K562 (cell line): Measurements from ENCODE around the gene ODF2. TPM values are rescaled to one million over a fixed set of nuclear protein-coding genes. Genes with fewer than 3 reads are reported as not detected.

Experiments used
- BCL6 ChIP-seq: fragments of 250-450 bp; sonication (Bioruptor Pico); IDR thresholded peaks from 2 replicates; pipeline ENCODE4 v1.4.0; 2020
- EHMT2 ChIP-seq: fragments of 450-650 bp; IDR thresholded peaks from 2 replicates; pipeline ENCODE4 v1.6.1; 2018; ENCODE audit warnings: antibody characterized with exemption
- FUS ChIP-seq: fragments of 200-400 bp; formaldehyde crosslinking; optimal IDR thresholded peaks from 2 replicates; pipeline ENCODE3; 2017; ENCODE audit warnings: low read depth, low read length
- KAT2B ChIP-seq: IDR thresholded peaks from one replicate; pipeline ENCODE4 v1.6.1; 2012; ENCODE audit warnings: low read depth, mild to moderate bottlenecking, control low read depth, inconsistent platforms, low read length, moderate library complexity
- NFRKB ChIP-seq: fragments of 450-650 bp; IDR thresholded peaks from 2 replicates; pipeline ENCODE4 v1.6.1; 2016; ENCODE audit warnings: low read depth
- RBBP5 ChIP-seq: fragments of 200-600 bp; sonication (generic); IDR thresholded peaks from 2 replicates; pipeline ENCODE4 v1.6.1; 2012; ENCODE audit warnings: borderline replicate concordance, mild to moderate bottlenecking, low read length, control low read depth, inconsistent platforms; ENCODE audit not compliant: insufficient read depth, poor library complexity, severe bottlenecking
- REST ChIP-seq, 2 experiments: fragments of 450-650 bp; formaldehyde crosslinking in 1 of 2; IDR thresholded peaks; 2 replicates each; pipeline versions ENCODE4 v1.4.0 to v1.6.1; 2014 to 2020; ENCODE audit warnings: mild to moderate bottlenecking in 2 of 2, borderline replicate concordance in 1 of 2, low read depth in 1 of 2
- RREB1 ChIP-seq: fragments of 250-450 bp; sonication (Bioruptor Pico); IDR thresholded peaks from 2 replicates; pipeline ENCODE4 v1.4.0; 2020
- SAFB ChIP-seq: fragments of 200-400 bp; formaldehyde crosslinking; IDR thresholded peaks from 2 replicates; pipeline ENCODE4 v1.6.1; 2017; ENCODE audit warnings: low read depth, low read length, borderline replicate concordance
- SAFB2 ChIP-seq: fragments of 200-400 bp; formaldehyde crosslinking; IDR thresholded peaks from 2 replicates; pipeline ENCODE4 v1.6.1; 2018; ENCODE audit warnings: borderline replicate concordance, low read length, low read depth, moderate library complexity; ENCODE audit not compliant: severe bottlenecking
- SRSF9 ChIP-seq: fragments of 200-400 bp; formaldehyde crosslinking; IDR thresholded peaks from 2 replicates; pipeline ENCODE4 v1.6.1; 2017; ENCODE audit warnings: low read depth, low read length, borderline replicate concordance
- ZFX ChIP-seq: sonication (generic); formaldehyde crosslinking; IDR thresholded peaks from 2 replicates; pipeline ENCODE4 v1.8.0; 2022; ENCODE audit warnings: mild to moderate bottlenecking, missing genetic modification reagents, moderate library complexity
- ZNF212 ChIP-seq: fragments of 450-650 bp; formaldehyde crosslinking; IDR thresholded peaks from 2 replicates; pipeline ENCODE4 v1.4.0; 2020; ENCODE audit warnings: mild to moderate bottlenecking
- ZNF583 ChIP-seq: fragments of 250-450 bp; sonication (Bioruptor Pico); IDR thresholded peaks from 2 replicates; pipeline ENCODE4 v1.4.0; 2020
- polyA plus RNA-seq, 8 experiments: library from polyadenylated mRNA; depleted of rRNA in 4 of 8; stranded (reverse) in 5 of 8; unstranded in 3 of 8; fragments of >200 nt; fragmentation: Nextera tagmentation in 2 of 8; fragmentation: Illumina TruSeq in 1 of 8; extraction: Ambion mirVana in 2 of 8; extraction: Trizol in 1 of 8; gene quantifications; 2 replicates each; pipeline versions ENCODE4 v1.2.1 to v1.2.3, GENCODE V29; 2011 to 2014; ENCODE audit warnings: inconsistent platforms in 1 of 8, missing spikeins in 1 of 8
- total RNA-seq, 7 experiments: library from RNA; depleted of rRNA in 6 of 7; stranded (reverse); fragments of >200 nt in 6 of 7; fragmentation: Illumina TruSeq in 2 of 7; extraction: Trizol in 2 of 7; gene quantifications; 2 replicates each; pipeline versions ENCODE4 v1.2.1 to v1.2.3, GENCODE V29; 2011 to 2021; ENCODE audit warnings: low replicate concordance in 1 of 7

ODF2 gene
- total and polyA plus RNA-seq, 9 of the 15 experiments (the other 6 are each of a cell fraction or from before 2014, with no cell fraction given) = 16.5 to 83.2 (median 69.7) TPM

GRCh38 chr9:128455849-128456612, at the start of gene ODF2 (continued):
- TF ChIP-seq RBBP5 (peak; percentile 86), EHMT2 (no peak), KAT2B (no peak), ZNF212 (CRISPR knock-in tag) (no peak), ZFX (CRISPR knock-in tag) (peak; percentile 85), BCL6 (CRISPR knock-in tag) (no peak), NFRKB (no peak), ZNF583 (CRISPR knock-in tag) (no peak), SRSF9 (no peak), REST (IDR thresholded peaks at IDR 0.05; ENCODE audit: borderline replicate concordance) (no peak), REST (CRISPR knock-in tag; IDR thresholded peaks at IDR 0.05; ENCODE audit: low read depth) (no peak), FUS (peak; percentile 23), SAFB (no peak), SAFB2 (no peak), RREB1 (CRISPR knock-in tag) (no peak)
